Fibroblast of pulmonary artery (primary cell): Measurements from ENCODE around the gene SH3BP5.

Experiments used
- DNase-seq: peaks from one replicate; pipeline ENCODE4 v3.0.0-alpha.2; 2010; ENCODE audit warnings: low read depth
- H3K4me3 ChIP-seq: replicated peaks from 2 replicates; pipeline ENCODE4 v1.5.1; 2011; ENCODE audit warnings: low read depth, mild to moderate bottlenecking, control low read depth, low read length, moderate library complexity
- TF ChIP-seq, protein P1 (sequence below): IDR thresholded peaks from 2 replicates; pipeline ENCODE4 v1.5.1; 2011; ENCODE audit warnings: mild to moderate bottlenecking, control low read depth, low read length, inconsistent platforms; ENCODE audit errors: missing control alignments

SH3BP5 gene

DNA sequence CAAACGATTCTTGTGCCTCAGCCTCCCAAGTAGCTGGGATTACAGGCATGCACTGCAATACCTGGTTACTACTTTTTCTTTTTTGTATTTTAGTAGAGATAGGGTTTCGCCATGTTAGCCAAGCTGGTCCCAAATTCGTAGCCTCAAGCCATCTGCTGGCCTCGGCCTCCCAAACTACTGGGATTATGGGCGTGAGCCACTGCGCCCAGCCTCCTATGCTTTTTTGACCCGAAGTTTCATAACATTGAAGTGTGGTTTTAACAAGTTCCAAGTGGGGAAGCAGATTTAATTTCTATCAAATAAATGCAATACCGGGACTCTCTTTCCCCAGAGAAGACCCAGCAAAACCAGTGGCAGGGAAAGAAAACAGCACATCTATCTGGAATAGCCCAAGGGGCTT, 13.7 kb downstream of the SH3BP5 start:
- TF ChIP-seq, protein P1, sequence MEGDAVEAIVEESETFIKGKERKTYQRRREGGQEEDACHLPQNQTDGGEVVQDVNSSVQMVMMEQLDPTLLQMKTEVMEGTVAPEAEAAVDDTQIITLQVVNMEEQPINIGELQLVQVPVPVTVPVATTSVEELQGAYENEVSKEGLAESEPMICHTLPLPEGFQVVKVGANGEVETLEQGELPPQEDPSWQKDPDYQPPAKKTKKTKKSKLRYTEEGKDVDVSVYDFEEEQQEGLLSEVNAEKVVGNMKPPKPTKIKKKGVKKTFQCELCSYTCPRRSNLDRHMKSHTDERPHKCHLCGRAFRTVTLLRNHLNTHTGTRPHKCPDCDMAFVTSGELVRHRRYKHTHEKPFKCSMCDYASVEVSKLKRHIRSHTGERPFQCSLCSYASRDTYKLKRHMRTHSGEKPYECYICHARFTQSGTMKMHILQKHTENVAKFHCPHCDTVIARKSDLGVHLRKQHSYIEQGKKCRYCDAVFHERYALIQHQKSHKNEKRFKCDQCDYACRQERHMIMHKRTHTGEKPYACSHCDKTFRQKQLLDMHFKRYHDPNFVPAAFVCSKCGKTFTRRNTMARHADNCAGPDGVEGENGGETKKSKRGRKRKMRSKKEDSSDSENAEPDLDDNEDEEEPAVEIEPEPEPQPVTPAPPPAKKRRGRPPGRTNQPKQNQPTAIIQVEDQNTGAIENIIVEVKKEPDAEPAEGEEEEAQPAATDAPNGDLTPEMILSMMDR = no peak
- no peak overlapping the region for H3K4me3 ChIP-seq
- no peak for DNase-seq

DNA sequence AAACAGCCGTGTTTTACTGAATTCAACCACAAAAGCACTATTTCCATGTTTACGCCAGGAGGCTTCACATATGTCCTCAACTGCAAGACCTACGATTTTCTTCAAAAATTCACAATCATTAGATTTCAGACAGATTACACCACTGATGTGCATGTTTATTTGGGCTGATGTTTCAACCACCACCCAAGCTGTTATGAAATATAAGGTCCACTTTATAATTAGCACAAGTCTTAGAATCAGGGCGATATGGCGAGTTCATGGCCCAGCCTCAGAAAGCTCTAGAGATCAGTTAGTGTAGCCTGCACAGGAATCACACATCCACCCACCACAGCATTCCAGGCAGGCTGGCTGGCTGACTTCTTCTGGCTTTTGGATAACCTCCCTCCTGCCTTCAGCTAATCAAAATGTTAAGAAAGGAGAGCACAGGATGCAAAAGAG, 15.4 kb downstream of the SH3BP5 start:
- no peak for DNase-seq
- TF ChIP-seq, protein P1 = no peak
- H3K4me3 ChIP-seq = no peak overlapping the region

DNA sequence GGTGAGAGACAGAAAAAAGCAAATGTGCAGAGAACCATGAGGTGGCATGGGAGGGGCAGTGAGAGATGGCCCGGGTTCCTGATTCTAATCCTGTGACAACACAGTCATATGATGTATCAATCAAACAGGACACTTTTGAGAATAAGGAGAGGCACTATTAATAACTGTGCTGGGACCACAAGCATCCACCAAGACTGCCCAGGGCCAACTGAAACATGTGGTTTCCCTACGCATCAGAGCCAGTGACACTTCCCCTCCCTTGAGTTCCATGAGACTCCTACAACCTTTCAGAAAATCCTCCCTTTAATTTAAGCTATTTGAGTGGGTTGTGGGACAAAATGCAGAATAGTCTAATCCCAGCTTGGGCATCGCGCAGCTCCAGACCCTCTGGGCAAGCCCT, 17.4 kb downstream of the SH3BP5 start:
- no peak overlapping the region for H3K4me3 ChIP-seq
- TF ChIP-seq, protein P1 = no peak
- no peak for DNase-seq

DNA sequence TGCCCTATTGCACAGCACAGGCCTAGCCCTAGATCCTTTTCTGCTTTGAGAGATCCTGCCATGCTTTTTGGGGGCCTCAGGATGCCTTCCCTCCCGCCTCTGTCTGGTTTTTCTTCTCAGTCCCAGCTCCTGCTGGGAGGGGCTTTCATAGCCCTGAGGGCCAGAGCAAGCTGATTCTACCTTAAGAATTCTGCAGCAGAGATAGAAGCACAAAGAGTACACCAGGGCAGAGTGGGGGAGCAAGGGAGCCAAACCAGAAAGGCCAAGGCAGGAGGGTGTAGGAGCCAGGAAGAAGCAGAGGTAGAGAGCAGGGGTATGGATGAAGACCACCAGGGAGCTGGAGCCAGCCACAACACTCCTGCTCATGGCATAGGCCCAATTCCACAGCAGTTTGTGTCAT, 18.1 kb downstream of the SH3BP5 start:
- DNase-seq = no peak
- no peak overlapping the region for H3K4me3 ChIP-seq
- TF ChIP-seq, protein P1 = no peak

DNA sequence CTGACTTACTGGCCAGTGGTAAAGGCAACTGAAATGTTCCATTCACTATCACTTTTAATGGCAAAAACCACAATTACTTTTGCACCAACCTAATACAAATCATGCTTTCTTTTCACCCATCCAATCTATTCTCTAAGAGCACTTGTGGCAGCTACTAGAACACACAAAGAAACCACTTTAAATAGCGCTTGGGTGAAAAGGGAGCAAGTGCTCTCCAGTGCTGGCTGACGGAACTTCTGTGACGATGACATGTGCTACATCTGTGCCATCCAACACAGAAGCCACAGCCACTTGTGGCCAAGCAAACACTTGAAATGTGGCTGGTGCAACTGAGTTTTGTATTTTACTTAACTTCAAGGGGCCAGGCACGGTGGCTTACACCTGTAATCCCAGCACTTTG, 18.9 kb downstream of the SH3BP5 start:
- H3K4me3 ChIP-seq = no peak overlapping the region
- TF ChIP-seq, protein P1 = no peak
- DNase-seq = no peak

DNA sequence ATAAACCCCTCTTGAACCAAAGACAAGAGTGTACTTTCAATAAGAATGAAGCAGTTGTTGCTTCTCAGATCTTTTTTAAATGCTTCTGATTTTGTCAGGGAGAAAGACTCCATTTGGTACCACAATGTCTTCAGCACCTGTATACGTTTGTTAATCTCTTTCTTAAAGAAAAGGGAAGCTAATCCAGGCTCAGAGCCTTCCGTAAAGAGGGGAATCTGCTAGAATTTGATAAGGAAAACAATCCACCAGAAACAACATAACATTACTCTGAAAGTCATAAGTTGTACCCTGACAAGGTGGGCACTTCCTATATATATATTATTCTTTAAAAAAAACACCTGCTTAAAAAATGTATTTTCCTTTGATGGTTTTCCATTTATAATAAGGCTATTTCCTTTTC, 19.8 kb downstream of the SH3BP5 start:
- no peak overlapping the region for H3K4me3 ChIP-seq
- DNase-seq = no peak
- TF ChIP-seq, protein P1 = no peak

DNA sequence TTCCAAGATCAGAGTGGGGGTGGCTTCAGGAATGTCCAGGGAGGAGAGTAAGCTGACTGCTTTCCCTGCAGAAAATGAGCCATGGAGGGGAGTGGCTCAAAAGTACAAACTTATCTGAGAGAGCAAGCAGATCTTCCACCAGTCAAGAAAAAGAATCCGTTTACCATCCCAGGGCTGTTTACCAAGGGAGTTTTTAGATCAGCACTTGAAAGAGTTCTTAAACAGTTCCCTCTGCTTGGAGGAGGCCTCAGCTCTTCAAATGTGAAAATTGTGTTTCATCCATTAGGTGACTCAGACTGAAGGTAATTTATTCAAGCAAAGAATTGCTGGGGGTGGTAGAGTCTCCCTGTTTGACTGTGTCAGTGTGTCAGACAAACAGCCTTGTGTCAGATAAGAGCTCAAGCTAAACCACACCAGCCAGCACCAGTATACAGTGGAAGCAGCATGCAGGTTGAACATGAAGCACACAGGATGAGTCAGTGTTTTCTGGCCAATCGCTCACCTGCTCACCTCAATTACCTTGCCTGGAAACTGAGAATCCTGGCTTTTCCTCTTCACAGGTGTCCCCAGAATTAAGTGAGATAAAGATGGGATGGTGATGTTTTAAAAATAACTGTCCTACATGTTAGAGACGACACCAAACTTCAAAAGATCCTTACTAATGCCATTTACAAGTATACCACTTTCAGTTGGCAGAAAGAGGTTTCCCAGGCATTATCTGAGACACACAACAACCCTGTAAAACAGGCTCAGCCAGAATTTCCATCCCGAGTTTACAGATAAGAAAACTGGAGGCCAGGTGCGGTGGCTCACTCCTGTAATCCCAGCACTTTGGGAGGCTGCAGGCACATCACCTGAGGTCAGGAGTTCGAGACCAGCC, 21.7 kb downstream of the SH3BP5 start:
- TF ChIP-seq, protein P1 = no peak
- DNase-seq = peak; percentile 58
- no peak overlapping the region for H3K4me3 ChIP-seq
